IMR-90 (cell line): ENCODE data around the gene RABEP1. TPM values are rescaled to one million over a fixed set of nuclear protein-coding genes. Genes with fewer than 3 reads are reported as not detected.

Source experiments
- ATAC-seq: fragments of 200-7000 bp; cut with Tn5 transposase; 2 replicates; pipeline ENCODE4 v1.9.1; 2020; ENCODE audit warnings: low read depth, mild to moderate bottlenecking, moderate library complexity
- BruUV-seq: library from RNA; stranded (reverse); fragments of 400-500 nt; replicated peaks from 2 replicates; lab custom pipeline; 2021; lab: Mats Ljungman, UMichigan
- CTCF ChIA-PET: fragments of 300-600 bp; formaldehyde crosslinking; extraction: SDS; loops from one replicate; lab custom pipeline; 2021; ENCODE audit warnings: antibody characterized with exemption; lab: Yijun Ruan, JAX
- POLR2A ChIA-PET: fragments of 300-600 bp; sonication (Branson Sonifier 250); formaldehyde crosslinking; loops from one replicate; lab custom pipeline; 2022; ENCODE audit warnings: antibody characterized with exemption; ENCODE audit not compliant: unreplicated experiment; lab: Charles Lee
- DNase-seq: peaks from one replicate; pipeline ENCODE4 v3.0.0; 2013
- H2AFZ ChIP-seq: replicated peaks from 2 replicates; pipeline ENCODE3; 2013; ENCODE audit warnings: low read length, mild to moderate bottlenecking; ENCODE audit not compliant: poor library complexity
- H2AK5ac ChIP-seq: 2 replicates; pipeline ENCODE4 v1.6.1; 2013; ENCODE audit warnings: low read depth, low read length, inconsistent platforms
- H2AK9ac ChIP-seq: replicated peaks from 2 replicates; pipeline ENCODE3; 2013; ENCODE audit warnings: mild to moderate bottlenecking, low read depth, low read length, moderate library complexity; ENCODE audit not compliant: poor library complexity
- H2BK120ac ChIP-seq: 2 replicates; pipeline ENCODE4 v1.6.1; 2013; ENCODE audit warnings: low read depth, low read length, inconsistent platforms
- H2BK15ac ChIP-seq: 3 replicates; pipeline ENCODE4 v1.6.1; 2013; ENCODE audit warnings: low read depth, low read length, inconsistent platforms
- H2BK20ac ChIP-seq: 2 replicates; pipeline ENCODE4 v1.6.1; 2013; ENCODE audit warnings: low read depth, mild to moderate bottlenecking, inconsistent platforms, low read length, moderate library complexity
- H2BK5ac ChIP-seq: 2 replicates; pipeline ENCODE4 v1.6.1; 2013; ENCODE audit warnings: mild to moderate bottlenecking, low read depth, low read length, inconsistent platforms; ENCODE audit not compliant: poor library complexity, severe bottlenecking
- H3K14ac ChIP-seq: replicated peaks from 2 replicates; pipeline ENCODE4 v1.6.1; 2013; ENCODE audit warnings: low read depth, low read length, inconsistent platforms
- H3K18ac ChIP-seq: 2 replicates; pipeline ENCODE4 v1.6.1; 2013; ENCODE audit warnings: low read depth, low read length, control low read depth
- H3K23ac ChIP-seq: 2 replicates; pipeline ENCODE4 v1.6.1; 2013; ENCODE audit warnings: low read depth, low read length, inconsistent platforms
- H3K27ac ChIP-seq: 2 replicates; pipeline ENCODE4 v1.5.1; 2013; ENCODE audit warnings: mild to moderate bottlenecking, control low read depth, low read length; ENCODE audit not compliant: insufficient read depth
- H3K27me3 ChIP-seq: 2 replicates; pipeline ENCODE4 v1.6.1; 2013; ENCODE audit warnings: low read length; ENCODE audit not compliant: control insufficient read depth, insufficient read depth
- H3K36me3 ChIP-seq: 2 replicates; pipeline ENCODE4 v1.6.1; 2013; ENCODE audit warnings: low read length, mixed read lengths; ENCODE audit not compliant: control insufficient read depth, insufficient read depth
- H3K4ac ChIP-seq: 2 replicates; pipeline ENCODE4 v1.6.1; 2013; ENCODE audit warnings: low read depth, low read length, inconsistent platforms
- H3K4me1 ChIP-seq: 2 replicates; pipeline ENCODE4 v1.6.1; 2013; ENCODE audit warnings: low read length, mixed read lengths; ENCODE audit not compliant: control insufficient read depth, insufficient read depth
- H3K4me2 ChIP-seq: 2 replicates; pipeline ENCODE4 v1.6.1; 2013; ENCODE audit warnings: low read depth, mild to moderate bottlenecking, control low read depth, low read length, moderate library complexity
- H3K4me3 ChIP-seq: 2 replicates; pipeline ENCODE4 v1.5.1; 2013; ENCODE audit warnings: low read depth, mild to moderate bottlenecking, control low read depth, low read length, moderate library complexity; ENCODE audit not compliant: insufficient read depth
- H3K56ac ChIP-seq: 2 replicates; pipeline ENCODE4 v1.6.1; 2013; ENCODE audit warnings: low read length, inconsistent platforms; ENCODE audit not compliant: insufficient read depth; ENCODE audit errors: extremely low read depth
- H3K79me1 ChIP-seq, 2 experiments: 2 replicates each; pipeline ENCODE4 v1.6.1; 2013; ENCODE audit warnings: low read length in 2 of 2, inconsistent platforms in 1 of 2, low read depth in 1 of 2
- H3K9ac ChIP-seq: 2 replicates; pipeline ENCODE4 v1.6.1; 2013; ENCODE audit warnings: low read depth, low read length, control low read depth
- H3K9me1 ChIP-seq: 2 replicates; pipeline ENCODE4 v1.6.1; 2013; ENCODE audit warnings: low read length, inconsistent platforms; ENCODE audit not compliant: insufficient read depth
- H3K9me3 ChIP-seq: 2 replicates; pipeline ENCODE4 v1.6.1; 2013; ENCODE audit warnings: low read length; ENCODE audit not compliant: control insufficient read depth, insufficient read depth
- H4K20me1 ChIP-seq: 2 replicates; pipeline ENCODE4 v1.6.1; 2013; ENCODE audit warnings: low read length, inconsistent platforms; ENCODE audit not compliant: insufficient read depth
- H4K5ac ChIP-seq: 2 replicates; pipeline ENCODE4 v1.6.1; 2013; ENCODE audit warnings: mild to moderate bottlenecking, low read depth, low read length, control low read depth
- H4K8ac ChIP-seq, 2 experiments: 2 replicates each; pipeline ENCODE4 v1.6.1; 2013; ENCODE audit warnings: low read depth in 2 of 2, low read length in 2 of 2, control low read depth in 1 of 2, inconsistent platforms in 1 of 2
- H4K91ac ChIP-seq: 2 replicates; pipeline ENCODE4 v1.6.1; 2013; ENCODE audit warnings: low read depth, low read length, inconsistent platforms; ENCODE audit not compliant: insufficient read depth
- BHLHE40 ChIP-seq: fragments of 150-350 bp; IDR thresholded peaks from 2 replicates; pipeline ENCODE4 v1.6.1; 2016; ENCODE audit warnings: mild to moderate bottlenecking, low read depth, low read length
- CEBPB ChIP-seq: IDR thresholded peaks from 2 replicates; pipeline ENCODE4 v1.6.1; 2012; ENCODE audit warnings: low read depth, low read length, improper control_type of control experiment
- CHD1 ChIP-seq: IDR thresholded peaks from 2 replicates; pipeline ENCODE4 v1.6.1; 2012; ENCODE audit warnings: low read depth, low read length, improper control_type of control experiment
- FOS ChIP-seq: fragments of 150-350 bp; IDR thresholded peaks from 2 replicates; pipeline ENCODE4 v1.6.1; 2016; ENCODE audit warnings: low read depth, low read length
- MAFK ChIP-seq: IDR thresholded peaks from 2 replicates; pipeline ENCODE4 v1.6.1; 2012; ENCODE audit warnings: low read depth, low read length, improper control_type of control experiment
- MAZ ChIP-seq: IDR thresholded peaks from 2 replicates; pipeline ENCODE4 v1.6.1; 2012; ENCODE audit warnings: low read depth, mild to moderate bottlenecking, low read length, improper control_type of control experiment, moderate library complexity, borderline replicate concordance
- MXI1 ChIP-seq: IDR thresholded peaks from 2 replicates; pipeline ENCODE4 v1.6.1; 2012; ENCODE audit warnings: low read depth, mild to moderate bottlenecking, low read length, moderate library complexity, borderline replicate concordance
- NFE2L2 ChIP-seq: fragments of 150-350 bp; IDR thresholded peaks from 2 replicates; pipeline ENCODE4 v1.6.1; 2016; ENCODE audit warnings: low read depth, mild to moderate bottlenecking, low read length
- POLR2A ChIP-seq: IDR thresholded peaks from 2 replicates; pipeline ENCODE4 v1.6.1; 2012; ENCODE audit warnings: mild to moderate bottlenecking, low read depth, low read length
- RAD21 ChIP-seq: IDR thresholded peaks from 2 replicates; pipeline ENCODE4 v1.6.1; 2012; ENCODE audit warnings: low read length, improper control_type of control experiment
- RCOR1 ChIP-seq: IDR thresholded peaks from 2 replicates; pipeline ENCODE4 v1.6.1; 2012; ENCODE audit warnings: mild to moderate bottlenecking, low read length, improper control_type of control experiment; ENCODE audit not compliant: insufficient replicate concordance
- RFX5 ChIP-seq: IDR thresholded peaks from 2 replicates; pipeline ENCODE4 v1.8.0; 2012; ENCODE audit warnings: low read depth, mild to moderate bottlenecking, low read length, moderate library complexity
- SMC3 ChIP-seq: fragments of 150-350 bp; IDR thresholded peaks from 2 replicates; pipeline ENCODE4 v1.6.1; 2016; ENCODE audit warnings: low read depth, mild to moderate bottlenecking, antibody characterized with exemption, low read length, moderate library complexity
- WGBS, 2 experiments: methylation state at CpG; one replicate each; pipeline versions ENCODE4 v1.1.5 to v1.1.7; 2013; ENCODE audit warnings: missing lambda C conversion rate in 2 of 2; ENCODE audit not compliant: insufficient read length in 1 of 2; ENCODE audit errors: extremely low coverage in 2 of 2; 5-methylcytosine and 5-hydroxymethylcytosine counted together
- dilution Hi-C: fragments of 300-500 bp; cut with HindIII; formaldehyde crosslinking; loops from one replicate; pipeline ENCODE4 v1.14.3; 2018; ENCODE audit warnings: low sequenced_read_pairs; ENCODE audit not compliant: unreplicated experiment
- in situ Hi-C: fragments of 300-500 bp; cut with MboI; formaldehyde crosslinking; loops from 3 replicates; pipeline ENCODE4 v1.14.3; 2019; ENCODE audit warnings: low sequenced_read_pairs, inconsistent platforms, mixed read lengths
- intact Hi-C: fragments of 100-400 bp; cut with micrococcal nuclease; formaldehyde crosslinking; loops from 2 replicates; pipeline ENCODE4 v1.10.0; 2022
- polyA plus RNA-seq, 3 experiments: library from polyadenylated mRNA; depleted of rRNA; stranded (reverse); fragments of >200 nt; gene quantifications; 2 replicates each; pipeline ENCODE4 v1.2.3, GENCODE V29; 2012; ENCODE audit warnings: low replicate concordance in 1 of 3
- total RNA-seq: library from RNA; depleted of rRNA; stranded (reverse); fragments of >200 nt; gene quantifications from 2 replicates; pipeline ENCODE4 v1.2.3, GENCODE V29; 2012
- TF ChIP-seq, protein P1 (sequence below): fragments of 150-350 bp; IDR thresholded peaks from 2 replicates; pipeline ENCODE4 v1.6.1; 2017; ENCODE audit warnings: mild to moderate bottlenecking, antibody characterized with exemption, low read length, low read depth
- TF ChIP-seq, protein P2 (sequence below): conservative IDR thresholded peaks from 2 replicates; pipeline ENCODE4 v1.5.1; 2012; ENCODE audit warnings: mild to moderate bottlenecking, low read depth, low read length, improper control_type of control experiment
- TF ChIP-seq, protein P3 (sequence below): fragments of 150-350 bp; IDR thresholded peaks from 2 replicates; pipeline ENCODE4 v1.6.1; 2016; ENCODE audit warnings: low read depth, mild to moderate bottlenecking, low read length, moderate library complexity, borderline replicate concordance

The RABEP1 gene
- total and polyA plus RNA-seq, 2 of the 4 experiments (the other 2 are of a cell fraction): 15.3 to 38.2 TPM

DNA sequence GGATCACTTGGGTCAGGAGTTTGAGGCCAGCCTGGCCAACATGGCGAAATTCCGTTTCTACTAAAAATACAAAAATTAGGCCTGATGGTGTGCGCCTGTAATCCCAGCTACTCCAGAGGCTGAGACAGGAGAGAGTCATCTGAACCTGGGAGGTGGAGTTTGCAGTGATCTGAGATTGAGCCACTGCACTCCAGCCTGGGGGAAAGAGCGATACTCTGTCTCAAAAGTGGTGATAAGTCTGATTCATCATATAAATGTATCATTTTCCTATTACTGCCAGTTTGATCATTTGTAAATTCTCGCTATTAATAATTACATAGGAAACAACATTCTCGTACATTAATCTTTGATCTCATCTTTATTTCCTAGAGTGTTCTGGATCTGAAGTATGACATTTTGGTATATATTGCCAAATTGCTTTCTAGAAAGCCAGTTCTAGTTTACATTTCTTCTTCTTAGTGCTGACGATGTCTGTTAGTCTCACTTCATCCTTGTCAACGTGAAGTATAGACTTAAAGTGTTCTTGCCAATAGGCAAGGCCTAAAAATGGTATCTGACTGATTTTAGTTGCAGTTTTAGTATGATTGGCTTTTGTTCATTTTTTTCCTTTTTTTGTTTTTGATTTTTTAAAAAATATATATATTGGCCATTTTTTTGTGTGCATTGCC, 9.7 kb downstream of the RABEP1 start:
- BruUV-seq: no TSS peak
- H3K36me3 ChIP-seq: no peaks in the 10 kb centered on the region
- no peak for TF ChIP-seq MAZ
- no peak for TF ChIP-seq NFE2L2
- no peak for TF ChIP-seq RCOR1
- TF ChIP-seq, protein P1, sequence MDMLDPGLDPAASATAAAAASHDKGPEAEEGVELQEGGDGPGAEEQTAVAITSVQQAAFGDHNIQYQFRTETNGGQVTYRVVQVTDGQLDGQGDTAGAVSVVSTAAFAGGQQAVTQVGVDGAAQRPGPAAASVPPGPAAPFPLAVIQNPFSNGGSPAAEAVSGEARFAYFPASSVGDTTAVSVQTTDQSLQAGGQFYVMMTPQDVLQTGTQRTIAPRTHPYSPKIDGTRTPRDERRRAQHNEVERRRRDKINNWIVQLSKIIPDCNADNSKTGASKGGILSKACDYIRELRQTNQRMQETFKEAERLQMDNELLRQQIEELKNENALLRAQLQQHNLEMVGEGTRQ: no peak
- TF ChIP-seq, protein P2, sequence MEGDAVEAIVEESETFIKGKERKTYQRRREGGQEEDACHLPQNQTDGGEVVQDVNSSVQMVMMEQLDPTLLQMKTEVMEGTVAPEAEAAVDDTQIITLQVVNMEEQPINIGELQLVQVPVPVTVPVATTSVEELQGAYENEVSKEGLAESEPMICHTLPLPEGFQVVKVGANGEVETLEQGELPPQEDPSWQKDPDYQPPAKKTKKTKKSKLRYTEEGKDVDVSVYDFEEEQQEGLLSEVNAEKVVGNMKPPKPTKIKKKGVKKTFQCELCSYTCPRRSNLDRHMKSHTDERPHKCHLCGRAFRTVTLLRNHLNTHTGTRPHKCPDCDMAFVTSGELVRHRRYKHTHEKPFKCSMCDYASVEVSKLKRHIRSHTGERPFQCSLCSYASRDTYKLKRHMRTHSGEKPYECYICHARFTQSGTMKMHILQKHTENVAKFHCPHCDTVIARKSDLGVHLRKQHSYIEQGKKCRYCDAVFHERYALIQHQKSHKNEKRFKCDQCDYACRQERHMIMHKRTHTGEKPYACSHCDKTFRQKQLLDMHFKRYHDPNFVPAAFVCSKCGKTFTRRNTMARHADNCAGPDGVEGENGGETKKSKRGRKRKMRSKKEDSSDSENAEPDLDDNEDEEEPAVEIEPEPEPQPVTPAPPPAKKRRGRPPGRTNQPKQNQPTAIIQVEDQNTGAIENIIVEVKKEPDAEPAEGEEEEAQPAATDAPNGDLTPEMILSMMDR: no peak
- no peak for TF ChIP-seq RFX5
- no peak for TF ChIP-seq MAFK
- no peak for TF ChIP-seq POLR2A
- TF ChIP-seq SMC3: no peak
- TF ChIP-seq FOS: no peak
- no peak for TF ChIP-seq CEBPB
- TF ChIP-seq BHLHE40: no peak
- TF ChIP-seq CHD1: no peak
- TF ChIP-seq, protein P3, sequence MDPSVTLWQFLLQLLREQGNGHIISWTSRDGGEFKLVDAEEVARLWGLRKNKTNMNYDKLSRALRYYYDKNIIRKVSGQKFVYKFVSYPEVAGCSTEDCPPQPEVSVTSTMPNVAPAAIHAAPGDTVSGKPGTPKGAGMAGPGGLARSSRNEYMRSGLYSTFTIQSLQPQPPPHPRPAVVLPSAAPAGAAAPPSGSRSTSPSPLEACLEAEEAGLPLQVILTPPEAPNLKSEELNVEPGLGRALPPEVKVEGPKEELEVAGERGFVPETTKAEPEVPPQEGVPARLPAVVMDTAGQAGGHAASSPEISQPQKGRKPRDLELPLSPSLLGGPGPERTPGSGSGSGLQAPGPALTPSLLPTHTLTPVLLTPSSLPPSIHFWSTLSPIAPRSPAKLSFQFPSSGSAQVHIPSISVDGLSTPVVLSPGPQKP: no peak
- TF ChIP-seq RAD21: no peak
- no peak for TF ChIP-seq MXI1
- peaks cover 5% of the 10 kb centered on the region; the same call in 1 of the 2 replicates for H3K9me1 ChIP-seq
- no peak for DNase-seq
- H3K4me2 ChIP-seq: no peak overlapping the region
- no peaks in the 10 kb centered on the region for H3K9me3 ChIP-seq
- no peak overlapping the region for H4K91ac ChIP-seq
- H4K5ac ChIP-seq: no peak overlapping the region
- H2BK20ac ChIP-seq: no peak overlapping the region
- no peaks in the 10 kb centered on the region for H3K27me3 ChIP-seq
- no peak for ATAC-seq
- in situ Hi-C loops: no loop called here
- no peak overlapping the region for H3K4me3 ChIP-seq
- ChIA-PET CTCF (interaction anchor here (0.9 kb wide), 1 partner anchor 16 kb away, joined by 3 read pairs; no protein-coding TSS in a partner anchor), POLR2A (no interaction called here)
- no peak overlapping the region for H2BK15ac ChIP-seq
- H3K56ac ChIP-seq: no peak overlapping the region
- no peak overlapping the region for H2BK120ac ChIP-seq
- H2AK5ac ChIP-seq: no peak overlapping the region
- 0 out of 2 replicates have a peak, but pooled peaks cover under 1% of the 10 kb centered on the region for H3K4me1 ChIP-seq
- no CpG with 5 or more reads among the region's 8 CpGs for WGBS, 2 experiments
- no peak overlapping the region for H2BK5ac ChIP-seq
- no peak overlapping the region for H3K14ac ChIP-seq
- no peak overlapping the region for H2AK9ac ChIP-seq
- intact Hi-C loops: no loop called here
- H3K79me1 ChIP-seq: peaks cover 27 to 68% of the 10 kb centered on the region in 2 experiments
- peaks cover 46% of the 10 kb centered on the region for H4K20me1 ChIP-seq
- H4K8ac ChIP-seq: no peak overlapping the region; a peak in 1 of 4 replicates
- dilution Hi-C loops: no loop called here
- no peak overlapping the region for H3K27ac ChIP-seq
- no peak overlapping the region for H2AFZ ChIP-seq
- H3K4ac ChIP-seq: no peak overlapping the region
- no peak overlapping the region for H3K9ac ChIP-seq
- H3K23ac ChIP-seq: no peak overlapping the region
- no peak overlapping the region for H3K18ac ChIP-seq
